ENCODE data around the gene INTS1. TPM values are rescaled to one million over a fixed set of nuclear protein-coding genes. Genes with fewer than 3 reads are reported as not detected.
A peak's percentile ranks its signal among the peaks of the same experiment; 100 is the strongest.

The INTS1 gene
- polyA plus RNA-seq, 2 of the 4 experiments (the other 2 are of a cell fraction), result 14.6 to 48.1 TPM

- CTCF ChIA-PET, result interaction anchor here (0.8 to 7.8 kb wide), 4 partner anchors 6 to 45 kb away, joined by 3 to 64 read pairs (median 8); partner anchors contain the start of genes INTS1 and TMEM184A
- TF ChIP-seq FOSL2 (IDR thresholded peaks at IDR 0.05) (0 out of 2 replicates have a peak, but pooled peaks have one; percentile 22), FOSL2 (CRISPR knock-in tag; IDR thresholded peaks at IDR 0.05) (peak; percentile 85), KDM1A (IDR thresholded peaks at IDR 0.05; ENCODE audit: low read depth) (peak; percentile 84), SREBF2 (IDR thresholded peaks at IDR 0.05) (no peak), USF2 (IDR thresholded peaks at IDR 0.05) (no peak), HDAC2 (IDR thresholded peaks at IDR 0.05) (peak; percentile 78; the same call in 1 of the 2 replicates), MAX (IDR thresholded peaks at IDR 0.05) (peak; percentile 90), EP300 (IDR thresholded peaks at IDR 0.05) (peak; percentile 46 to 70; a peak in 2 of 5 replicates), CBX8 (IDR thresholded peaks at IDR 0.05) (no peak), REST (IDR thresholded peaks at IDR 0.05) (no peak), CEBPB (IDR thresholded peaks at IDR 0.05) (0 out of 4 replicates have a peak, but pooled peaks of 1 of the 2 experiments have one; percentile 17), ELK1 (IDR thresholded peaks at IDR 0.05; ENCODE audit: low read depth, low read length) (no peak), POLR2A (IDR thresholded peaks at IDR 0.05; ENCODE audit: low read length) (no peak), CHD2 (IDR thresholded peaks at IDR 0.05; ENCODE audit: low read length, partially characterized antibody) (no peak), HOXB13 (CRISPR knock-in tag; IDR thresholded peaks at IDR 0.05; ENCODE audit: low read depth) (peak; percentile 13; the same call in 1 of the 2 replicates), ZFP36 (IDR thresholded peaks at IDR 0.05; ENCODE audit: borderline replicate concordance, partially characterized antibody) (no peak), PHF8 (IDR thresholded peaks at IDR 0.05; ENCODE audit: borderline replicate concordance, low read depth) (no peak), ZSCAN20 (CRISPR knock-in tag; IDR thresholded peaks at IDR 0.05) (no peak), RCOR1 (IDR thresholded peaks at IDR 0.05; ENCODE audit: low read depth, low read length) (no peak), NR3C1 (IDR thresholded peaks at IDR 0.05) (no peak), NPAS2 (CRISPR knock-in tag; IDR thresholded peaks at IDR 0.05; ENCODE audit: borderline replicate concordance) (no peak), PBX3 (IDR thresholded peaks at IDR 0.05) (0 out of 2 replicates have a peak, but pooled peaks have one; percentile 13), MAFK (IDR thresholded peaks at IDR 0.05; ENCODE audit: partially characterized antibody) (peak; percentile 100), HOXB5 (CRISPR knock-in tag; IDR thresholded peaks at IDR 0.05) (peak; percentile 86; the same call in 1 of the 2 replicates), ESRRA (IDR thresholded peaks at IDR 0.05; ENCODE audit: borderline replicate concordance, low read length) (no peak), RAD21 (conservative IDR thresholded peaks at IDR 0.05 in 1 of 2, IDR thresholded peaks at IDR 0.05 in 1 of 2) (peak in 1 of 2 experiments; percentile 36; a peak in 2 of 5 replicates), MYC (IDR thresholded peaks at IDR 0.05; ENCODE audit: borderline replicate concordance, low read length) (no peak), RNF2 (IDR thresholded peaks at IDR 0.05; ENCODE audit: borderline replicate concordance, low read depth) (no peak), BCL3 (IDR thresholded peaks at IDR 0.05) (no peak), JUN (IDR thresholded peaks at IDR 0.05) (peak in 1 of 2 experiments; percentile 84; a peak in 4 of 5 replicates), GATA3 (IDR thresholded peaks at IDR 0.05; ENCODE audit: borderline replicate concordance) (peak; percentile 67; the same call in 1 of the 2 replicates), POLR2AphosphoS2 (conservative IDR thresholded peaks at IDR 0.05; ENCODE audit: low read length) (no peak)
Observed at GRCh38 chr7:1512781-1513656, 8.8 kb upstream of the INTS1 start.

More at GRCh38 chr7:1512781-1513656, 8.8 kb upstream of the INTS1 start:
- Histone ChIP-seq H3K4me3 (no peak overlapping the region), H3K4me2 (peak overlapping the region; percentile 68), H3K9me3 (peaks cover under 1% of the 10 kb centered on the region; the same call in 1 of the 3 replicates), H3K4me1 (peaks cover 63% of the 10 kb centered on the region), H3K27ac (peak overlapping the region; percentile 95 to 98)
- 43% methylated on average over 29 of the region's 35 CpGs for WGBS (ENCODE audit: missing lambda C conversion rate)
- POLR2A ChIA-PET, result interaction anchor here (1.3 kb wide), 2 partner anchors 19 to 43 kb away, joined by 4 to 5 read pairs; partner anchors contain the start of gene TMEM184A
- ATAC-seq, result peak; percentile 79 to 86
- peak; percentile 91 to 94 for DNase-seq (ENCODE audit: low read depth in 1 of 2, low spot score in 1 of 2)
- FAIRE-seq, result peak; percentile 95

Data from A549 (cell line).